AG10803 (cell line): Measurements from ENCODE around the gene TSPEAR.
"Not testable (repeated sequence)": the region's sequence is repeated elsewhere in the genome, so short reads cannot be mapped to it uniquely, and the experiment has no call there.

Experiments used
- DNase-seq: peaks from one replicate; pipeline ENCODE4 v3.0.0; 2010; ENCODE audit warnings: low read depth
- H3K4me3 ChIP-seq: 2 replicates; pipeline ENCODE4 v1.5.1; 2011; ENCODE audit warnings: mild to moderate bottlenecking, low read length, control low read depth
- TF ChIP-seq, protein P1 (sequence below): conservative IDR thresholded peaks from 2 replicates; pipeline ENCODE4 v1.5.1; 2011; ENCODE audit warnings: mild to moderate bottlenecking, low read length, control low read depth, inconsistent platforms

Gene TSPEAR

DNA sequence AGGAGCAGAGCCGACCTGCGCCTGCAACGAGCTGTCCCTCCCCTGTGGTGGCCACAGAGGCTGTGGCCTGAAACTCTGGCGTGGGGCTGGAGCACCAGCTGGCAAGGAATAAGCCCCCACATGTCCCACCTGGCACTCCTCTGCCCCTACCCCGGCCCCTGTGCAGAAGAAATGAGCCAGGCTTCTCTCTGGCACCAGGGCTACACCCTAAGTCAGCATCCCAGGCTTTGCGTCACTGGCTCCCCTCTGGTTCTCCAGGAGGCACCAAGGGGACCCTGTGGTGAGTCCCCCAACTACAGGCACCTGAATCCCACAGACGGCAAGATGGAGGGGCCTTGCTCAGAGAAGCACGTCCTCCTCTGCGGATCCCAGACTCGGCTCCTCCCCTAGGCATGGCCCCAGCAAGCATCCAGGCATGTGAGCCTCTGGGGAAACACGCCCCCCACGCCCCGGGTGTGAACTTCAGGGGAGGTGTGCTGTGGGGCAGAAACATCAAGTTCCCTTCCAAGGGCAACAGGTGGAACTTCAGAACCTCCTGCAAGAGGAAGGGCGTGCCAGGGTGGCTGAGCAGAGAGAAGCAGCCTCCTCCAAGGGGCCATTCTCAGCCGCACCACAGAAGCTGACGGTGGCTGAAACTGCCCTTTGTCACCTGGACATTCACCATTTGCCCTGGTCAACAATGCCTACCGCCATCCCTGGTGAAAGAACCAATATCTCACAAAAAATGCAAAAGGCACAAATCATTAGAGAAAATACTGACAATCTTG is 108.1 kb downstream of the TSPEAR start:
- TF ChIP-seq, protein P1, sequence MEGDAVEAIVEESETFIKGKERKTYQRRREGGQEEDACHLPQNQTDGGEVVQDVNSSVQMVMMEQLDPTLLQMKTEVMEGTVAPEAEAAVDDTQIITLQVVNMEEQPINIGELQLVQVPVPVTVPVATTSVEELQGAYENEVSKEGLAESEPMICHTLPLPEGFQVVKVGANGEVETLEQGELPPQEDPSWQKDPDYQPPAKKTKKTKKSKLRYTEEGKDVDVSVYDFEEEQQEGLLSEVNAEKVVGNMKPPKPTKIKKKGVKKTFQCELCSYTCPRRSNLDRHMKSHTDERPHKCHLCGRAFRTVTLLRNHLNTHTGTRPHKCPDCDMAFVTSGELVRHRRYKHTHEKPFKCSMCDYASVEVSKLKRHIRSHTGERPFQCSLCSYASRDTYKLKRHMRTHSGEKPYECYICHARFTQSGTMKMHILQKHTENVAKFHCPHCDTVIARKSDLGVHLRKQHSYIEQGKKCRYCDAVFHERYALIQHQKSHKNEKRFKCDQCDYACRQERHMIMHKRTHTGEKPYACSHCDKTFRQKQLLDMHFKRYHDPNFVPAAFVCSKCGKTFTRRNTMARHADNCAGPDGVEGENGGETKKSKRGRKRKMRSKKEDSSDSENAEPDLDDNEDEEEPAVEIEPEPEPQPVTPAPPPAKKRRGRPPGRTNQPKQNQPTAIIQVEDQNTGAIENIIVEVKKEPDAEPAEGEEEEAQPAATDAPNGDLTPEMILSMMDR: no peak
- no peak overlapping the region for H3K4me3 ChIP-seq
- DNase-seq: no peak

DNA sequence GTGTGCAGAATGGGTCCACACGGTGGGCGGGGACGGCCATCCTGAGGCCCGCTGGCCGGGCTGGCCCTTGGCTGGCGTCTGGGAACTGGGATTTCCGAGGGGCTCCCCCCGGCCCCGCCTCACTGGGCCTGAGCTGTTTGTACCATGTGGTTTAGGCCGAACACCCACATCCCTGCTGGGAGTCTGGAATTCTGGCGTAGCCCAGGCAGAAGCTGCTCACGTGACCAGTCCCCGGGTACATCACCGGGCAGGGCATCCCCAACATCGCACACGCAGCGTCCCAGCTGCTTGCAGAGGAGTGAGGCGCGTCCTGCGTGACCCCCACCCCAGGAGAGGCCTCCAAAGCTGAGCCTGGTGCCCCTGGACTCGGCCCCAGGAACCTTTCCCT is 108.9 kb downstream of the TSPEAR start:
- no peak for DNase-seq
- TF ChIP-seq, protein P1: no peak

DNA sequence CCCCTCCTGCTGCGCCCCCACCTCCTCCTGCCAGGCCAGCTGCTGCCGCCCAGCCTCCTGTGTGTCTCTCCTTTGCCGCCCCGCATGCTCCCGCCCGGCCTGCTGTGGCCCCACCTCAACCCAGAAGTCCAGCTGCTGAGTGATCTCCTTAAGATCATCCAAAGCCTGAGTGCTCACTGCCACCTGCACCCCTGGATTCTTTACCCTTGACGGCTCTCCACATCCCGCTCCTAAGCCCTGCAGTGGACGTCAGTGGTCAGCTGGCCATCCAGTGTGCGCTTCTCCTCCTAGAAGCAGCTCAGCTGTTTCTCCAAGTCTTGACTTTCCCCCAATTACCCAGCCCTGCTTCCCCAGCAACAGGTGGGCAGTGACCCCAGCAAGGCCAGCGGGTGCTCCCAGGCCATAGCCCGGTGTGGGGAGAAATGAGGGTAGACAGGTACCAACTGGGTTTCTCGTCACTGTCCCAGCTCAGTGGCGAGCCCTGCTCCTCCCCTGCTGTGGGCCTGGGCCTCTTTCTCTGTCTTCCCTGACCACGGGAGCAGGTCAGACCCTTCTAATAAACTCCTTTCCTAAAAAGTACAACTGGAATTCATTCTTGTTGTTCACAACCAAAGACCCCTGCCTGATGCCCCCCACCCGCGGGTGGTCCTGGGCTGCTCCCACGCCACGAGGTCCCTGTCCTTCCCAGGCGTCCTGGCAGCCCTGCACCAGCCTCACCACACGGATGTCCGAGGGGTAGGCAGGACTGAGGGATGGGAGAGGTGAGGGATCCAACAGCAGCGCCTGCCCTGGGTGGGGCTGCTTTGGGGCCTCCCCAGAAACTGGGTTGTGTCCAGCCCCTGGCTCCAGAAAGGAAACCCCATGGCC is 109.5 kb downstream of the TSPEAR start:
- no peak for DNase-seq

More for the DNA sequence above, 108.9 kb downstream of the TSPEAR start:
- H3K4me3 ChIP-seq: no peak overlapping the region

DNA sequence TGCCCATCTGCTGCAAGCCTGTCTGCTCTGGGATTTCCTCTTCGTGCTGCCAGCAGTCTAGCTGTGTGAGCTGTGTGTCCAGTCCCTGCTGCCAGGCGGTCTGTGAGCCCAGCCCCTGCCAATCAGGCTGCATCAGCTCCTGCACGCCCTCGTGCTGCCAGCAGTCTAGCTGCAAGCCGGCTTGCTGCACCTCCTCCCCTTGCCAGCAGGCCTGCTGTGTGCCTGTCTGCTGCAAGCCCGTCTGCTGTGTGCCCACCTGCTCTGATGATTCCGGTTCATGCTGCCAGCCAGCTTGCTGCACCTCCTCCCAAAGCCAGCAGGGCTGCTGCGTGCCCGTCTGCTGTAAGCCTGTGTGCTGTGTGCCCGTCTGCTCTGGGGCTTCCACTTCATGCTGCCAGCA is 110.3 kb downstream of the TSPEAR start:
- H3K4me3 ChIP-seq, DNase-seq: not testable (repeated sequence)

More for the DNA sequence above, 109.5 kb downstream of the TSPEAR start:
- TF ChIP-seq, protein P1: no peak
- no peak overlapping the region for H3K4me3 ChIP-seq

DNA sequence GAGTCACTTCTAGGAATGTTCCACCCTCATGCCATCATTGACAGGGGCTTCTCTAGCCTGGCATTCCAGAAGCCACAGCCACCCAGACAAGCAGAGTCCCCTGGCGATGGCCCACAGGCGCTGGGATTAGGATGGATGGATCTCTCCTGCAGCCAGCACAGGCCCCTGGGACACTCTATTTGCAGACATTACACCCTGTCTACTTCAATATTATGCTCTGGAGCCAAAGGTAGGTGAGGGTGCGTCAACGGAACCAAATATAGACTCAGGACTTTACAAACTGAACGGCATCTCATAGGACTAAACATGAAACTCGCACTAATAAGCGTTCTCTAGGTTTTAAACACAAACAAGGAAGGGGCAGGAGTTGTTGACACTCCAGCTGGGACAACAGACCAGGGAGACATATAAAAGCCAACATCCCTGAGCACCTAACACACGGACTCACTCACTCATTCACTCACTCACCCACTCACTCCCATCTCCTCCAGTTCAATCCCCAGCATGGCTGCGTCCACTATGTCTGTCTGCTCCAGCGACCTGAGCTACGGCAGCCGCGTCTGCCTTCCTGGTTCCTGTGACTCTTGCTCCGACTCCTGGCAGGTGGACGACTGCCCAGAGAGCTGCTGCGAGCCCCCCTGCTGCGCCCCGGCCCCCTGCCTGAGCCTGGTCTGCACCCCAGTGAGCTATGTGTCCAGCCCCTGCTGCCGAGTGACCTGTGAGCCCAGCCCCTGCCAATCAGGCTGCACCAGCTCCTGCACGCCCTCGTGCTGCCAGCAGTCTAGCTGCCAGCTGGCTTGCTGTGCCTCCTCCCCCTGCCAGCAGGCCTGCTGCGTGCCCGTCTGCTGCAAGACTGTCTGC is 111.0 kb downstream of the TSPEAR start, which contains the start of gene KRTAP10-7:
KRTAP10-7 (plus strand) TSS at position 480 of the 861 bp plus-strand sequence; CDS start at position 505, 25 bp downstream.
- not testable (repeated sequence) for DNase-seq, H3K4me3 ChIP-seq

DNA sequence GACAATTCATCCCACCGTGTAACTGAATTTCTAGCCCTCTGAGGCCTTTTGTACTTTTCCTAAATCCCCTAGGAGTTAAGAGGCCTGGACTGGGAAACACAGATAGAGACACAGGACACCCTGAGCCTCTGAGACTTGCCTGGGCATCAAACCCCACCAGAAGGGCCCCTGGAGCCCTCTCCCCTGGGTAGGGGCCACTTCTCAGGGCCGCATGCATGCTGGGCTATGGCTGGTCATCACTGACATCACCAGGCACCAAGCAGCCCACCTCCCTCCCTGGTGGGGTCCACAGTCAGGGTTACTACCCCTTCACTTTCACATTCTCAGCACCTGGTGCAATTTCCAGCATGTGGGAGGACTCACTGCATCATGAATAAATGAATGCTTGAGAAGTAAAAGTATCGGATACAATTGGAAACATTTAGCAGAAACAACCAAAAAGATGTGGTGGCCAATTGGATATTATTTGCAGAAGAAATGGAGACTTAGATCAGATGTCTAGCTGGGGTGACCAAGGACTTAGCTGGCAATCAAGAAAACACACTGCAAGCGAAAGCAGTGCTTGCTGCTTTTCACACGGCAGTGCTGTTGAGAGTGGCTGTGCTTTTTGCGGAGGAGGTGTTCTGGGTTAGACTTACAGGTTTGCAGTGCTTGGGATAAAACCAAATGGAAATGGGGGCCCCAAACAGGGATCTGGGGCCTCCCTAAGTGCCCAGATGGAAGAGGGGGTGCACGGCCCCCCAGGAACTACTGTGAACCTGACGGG is 111.9 kb downstream of the TSPEAR start:
- H3K4me3 ChIP-seq: no peak overlapping the region
- TF ChIP-seq, protein P1: no peak
- DNase-seq: no peak

DNA sequence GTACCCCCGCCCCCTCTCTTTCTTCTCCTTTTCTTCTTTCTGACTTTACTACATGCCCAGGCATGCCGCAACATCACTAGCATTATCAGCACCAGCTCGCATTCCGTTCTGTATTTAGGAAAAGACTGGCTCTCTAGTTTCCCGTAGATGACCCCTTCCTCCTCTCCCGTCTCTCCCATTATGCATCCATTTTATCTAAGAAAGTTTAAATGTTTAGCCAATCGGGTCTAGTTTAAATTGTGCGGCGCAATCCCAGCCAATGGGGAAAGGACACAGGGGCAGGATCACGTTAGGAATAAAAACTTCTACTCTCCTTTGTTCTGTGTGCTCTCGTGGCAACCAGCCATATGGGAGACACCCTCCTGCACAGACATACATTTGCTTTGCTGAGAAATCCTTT is 113.3 kb downstream of the TSPEAR start:
- DNase-seq: no peak
- TF ChIP-seq, protein P1: no peak
- H3K4me3 ChIP-seq: no peak overlapping the region
